Measurements from ENCODE around the gene C1QTNF6. TPM values are rescaled to one million over a fixed set of nuclear protein-coding genes. Genes with fewer than 3 reads are reported as not detected.
A peak's percentile ranks its signal among the peaks of the same experiment; 100 is the strongest.

The C1QTNF6 gene
- total RNA-seq, 1 donor from 2014 or later, result 5.3 TPM

- DNase-seq, result peak; percentile 9
- Histone ChIP-seq H3K36me3 (no peaks in the 10 kb centered on the region), H3K4me3 (no peak overlapping the region), H3K9me3 (no peaks in the 10 kb centered on the region), H3K27ac (no peak overlapping the region), H3K4me1 (no peaks in the 10 kb centered on the region), H3K27me3 (ENCODE audit: low read depth) (peaks cover 5% of the 10 kb centered on the region)
- intact Hi-C loops (cut with DNase I), result no loop called here
- ATAC-seq, result no peak
- no peak for TF ChIP-seq CTCF (IDR thresholded peaks at IDR 0.05)
Measured at GRCh38 chr22:37213941-37214730, 26.1 kb upstream of the C1QTNF6 start.

DNA sequence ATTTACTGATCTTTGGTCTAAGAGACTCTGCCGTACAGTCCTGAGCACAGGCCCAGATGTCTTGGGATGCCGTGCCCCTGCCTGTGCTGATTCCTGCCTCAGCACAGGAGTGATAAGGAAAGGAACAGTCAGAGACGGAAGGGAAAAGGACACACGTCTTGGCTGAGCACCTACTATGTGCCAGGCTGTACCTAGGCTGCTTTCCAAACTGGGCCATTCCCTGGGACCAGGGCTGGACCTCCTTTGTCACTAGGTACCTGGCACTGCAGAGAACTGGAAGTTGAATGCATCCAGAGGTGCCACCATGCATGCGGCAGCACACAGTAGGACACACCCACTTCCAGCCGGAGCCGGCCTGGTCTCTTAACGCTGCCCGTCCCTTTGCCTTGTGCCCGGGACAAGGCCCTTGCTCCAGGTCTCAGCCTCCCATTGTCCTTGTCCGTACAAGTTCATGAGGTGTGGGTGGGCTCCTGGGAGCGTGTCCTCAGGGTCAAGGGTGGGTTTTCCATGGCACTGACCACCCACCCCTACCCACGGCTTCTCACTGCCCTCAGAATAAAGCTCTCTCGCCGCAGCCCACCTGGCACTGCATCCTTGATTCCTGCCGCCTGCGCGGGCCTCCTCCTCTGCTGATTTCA, 25.3 kb upstream of the C1QTNF6 start:
- Histone ChIP-seq H3K4me1 (no peaks in the 10 kb centered on the region), H3K27me3 (ENCODE audit: low read depth) (peaks cover 4% of the 10 kb centered on the region), H3K4me3 (no peak overlapping the region), H3K27ac (no peak overlapping the region), H3K9me3 (no peaks in the 10 kb centered on the region), H3K36me3 (no peaks in the 10 kb centered on the region)
- ATAC-seq, result no peak
- TF ChIP-seq CTCF (IDR thresholded peaks at IDR 0.05), result no peak
- DNase-seq, result peak; percentile 39
- intact Hi-C loops (cut with DNase I), result no loop called here

DNA sequence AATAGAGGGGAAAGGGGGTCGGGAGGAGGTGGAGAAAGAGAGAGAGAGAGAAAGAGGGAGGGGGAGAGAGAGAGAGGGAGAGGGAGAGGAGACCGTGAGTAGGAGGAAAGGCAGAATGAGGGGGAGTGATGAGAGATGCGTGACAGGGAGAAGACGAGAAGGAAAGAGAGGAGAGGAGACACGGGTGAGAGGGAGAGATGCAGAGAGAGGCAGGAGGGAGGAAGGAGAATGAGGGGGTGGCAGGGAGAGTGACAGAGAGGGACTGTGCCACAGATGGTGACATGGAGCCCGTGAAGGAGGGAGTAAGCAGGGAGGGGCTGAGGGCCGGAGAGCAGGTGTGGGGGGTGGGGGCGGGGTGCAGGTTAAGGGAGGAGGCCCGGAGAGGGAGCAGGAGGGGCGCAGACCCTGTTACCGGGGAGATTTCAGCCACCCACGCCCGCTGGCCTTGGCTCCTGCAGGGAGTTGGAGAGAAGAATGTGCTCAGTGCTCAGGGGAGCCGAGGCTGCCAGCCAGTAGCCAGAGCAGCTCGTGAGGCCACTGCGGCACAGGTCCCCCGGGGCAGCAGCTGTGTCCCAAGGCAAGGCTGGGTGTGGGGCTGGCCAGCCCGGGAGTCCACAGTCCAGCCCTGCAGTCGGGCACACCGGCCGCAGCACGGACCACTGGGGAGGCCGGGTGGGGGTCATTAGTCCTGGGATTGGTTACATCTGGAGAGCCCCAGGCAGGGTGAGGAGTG, 24.3 kb upstream of the C1QTNF6 start, which contains the start of gene SSTR3:
TSS of gene SSTR3 (minus strand) at position 304 of the 733 bp plus-strand sequence. CDS start 4,674 bp downstream, outside the sequence.
- ATAC-seq (no peak), DNase-seq (peak; percentile 32)
- Histone ChIP-seq H3K4me1 (no peaks in the 10 kb centered on the region), H3K9me3 (no peaks in the 10 kb centered on the region), H3K4me3 (no peak within 1 kb of the TSS), H3K36me3 (no peaks in the 10 kb centered on the region), H3K27me3 (ENCODE audit: low read depth) (peaks cover 4% of the 10 kb centered on the region), H3K27ac (no peak within 1 kb of the TSS)
- intact Hi-C loops (cut with DNase I), result no loop called here
- TF ChIP-seq CTCF (IDR thresholded peaks at IDR 0.05), result no peak

GRCh38 chr22:37211866-37212173, 23.8 kb upstream of the C1QTNF6 start:
- ATAC-seq (no peak), DNase-seq (no peak)
- intact Hi-C loops (cut with DNase I), result no loop called here
- H3K4me3 ChIP-seq, result no peak overlapping the region
- no peak overlapping the region for H3K27ac ChIP-seq
- no peaks in the 10 kb centered on the region for H3K9me3 ChIP-seq
- peaks cover 4% of the 10 kb centered on the region for H3K27me3 ChIP-seq (ENCODE audit: low read depth)
- H3K4me1 ChIP-seq, result no peaks in the 10 kb centered on the region
- no peak for TF ChIP-seq CTCF (IDR thresholded peaks at IDR 0.05)
- no peaks in the 10 kb centered on the region for H3K36me3 ChIP-seq

GRCh38 chr22:37211075-37211865, 23.2 kb upstream of the C1QTNF6 start:
- H3K4me1 ChIP-seq, result no peaks in the 10 kb centered on the region
- TF ChIP-seq CTCF (IDR thresholded peaks at IDR 0.05), result no peak
- H3K9me3 ChIP-seq, result no peaks in the 10 kb centered on the region
- intact Hi-C loops (cut with DNase I), result no loop called here
- no peak overlapping the region for H3K27ac ChIP-seq
- H3K4me3 ChIP-seq, result no peak overlapping the region
- H3K36me3 ChIP-seq, result no peaks in the 10 kb centered on the region
- peaks cover 4% of the 10 kb centered on the region for H3K27me3 ChIP-seq (ENCODE audit: low read depth)
- DNase-seq (peak; percentile 29), ATAC-seq (no peak)

All from lower lobe of right lung (tissue), 2 donors.